Measurements from ENCODE around the gene MTA3. TPM values are rescaled to one million over a fixed set of nuclear protein-coding genes. Genes with fewer than 3 reads are reported as not detected.

The MTA3 gene
- total and polyA plus RNA-seq, 2 of the 8 experiments (the other 6 are each of a cell fraction or from before 2014, with no cell fraction given), result 125 to 184 TPM

- H3K14ac ChIP-seq (ENCODE audit: insufficient read length), result no peak overlapping the region
- no peak overlapping the region for H2BK20ac ChIP-seq (ENCODE audit: low read length)
- no peaks in the 10 kb centered on the region for H4K20me1 ChIP-seq (replicated peaks in 1 of 2; ENCODE audit: control insufficient read depth in 1 of 2, insufficient read depth in 2 of 2, low read length in 2 of 2)
- no peaks in the 10 kb centered on the region; the same call in 1 of the 2 replicates for H3K79me1 ChIP-seq (ENCODE audit: low read depth, low read length)
- H2BK5ac ChIP-seq (ENCODE audit: low read depth, low read length), result no peak overlapping the region
- H3K56ac ChIP-seq (replicated peaks; ENCODE audit: insufficient read length, low read depth, low read length), result no peak overlapping the region
- H3K4ac ChIP-seq (replicated peaks; ENCODE audit: insufficient read length, low read depth, low read length), result no peak overlapping the region
- H3K9me3 ChIP-seq (ENCODE audit: insufficient read depth in 2 of 2, low read depth in 1 of 2, low read length in 1 of 2), result no peaks in the 10 kb centered on the region
- H3K79me2 ChIP-seq (ENCODE audit: control insufficient read depth in 1 of 2, insufficient read depth in 2 of 2, low read length in 2 of 2), result no peaks in the 10 kb centered on the region
- H3K27ac ChIP-seq (ENCODE audit: low read depth, low read length), result no peak overlapping the region
- no peak overlapping the region for H2AK5ac ChIP-seq (ENCODE audit: low read depth, low read length)
- POLR2A ChIA-PET (ENCODE audit: partially characterized antibody), result interaction anchor here (0.6 to 1.3 kb wide), 3 partner anchors 38 to 137 kb away, joined by 3 read pairs; partner anchors contain the start of gene HAAO
- H3K4me3 ChIP-seq (ENCODE audit: extremely low read depth in 1 of 4, insufficient read depth in 2 of 4, low read depth in 3 of 4, low read length in 4 of 4), result no peak overlapping the region
- no peak for FAIRE-seq
- H3K23me2 ChIP-seq (ENCODE audit: low read depth, low read length), result no peaks in the 10 kb centered on the region
- H4K5ac ChIP-seq (ENCODE audit: insufficient read length, low read depth, low read length), result no peak overlapping the region
- TF ChIP-seq ATF3 (IDR thresholded peaks at IDR 0.05; ENCODE audit: insufficient read depth, low read depth, low read length) (no peak), ZNF274 (IDR thresholded peaks at IDR 0.05; ENCODE audit: borderline replicate concordance, extremely low read depth, low read length) (no peak), RAD21 (IDR thresholded peaks at IDR 0.05 in 1 of 2, conservative IDR thresholded peaks at IDR 0.05 in 1 of 2; ENCODE audit: low read depth in 2 of 2, low read length in 2 of 2) (no peak), TAF7 (optimal IDR thresholded peaks at IDR 0.05; ENCODE audit: borderline replicate concordance, low read depth, low read length) (no peak), JUN (IDR thresholded peaks at IDR 0.05; ENCODE audit: low read depth, low read length) (no peak), RFX5 (IDR thresholded peaks at IDR 0.05; ENCODE audit: borderline replicate concordance, low read depth, low read length) (no peak)
- no peak overlapping the region for H2AFZ ChIP-seq (ENCODE audit: low read length)
- WGBS, 2 experiments (ENCODE audit: extremely low coverage in 1 of 2, insufficient coverage in 1 of 2, insufficient read length in 1 of 2, insufficient replicate concordance in 2 of 2, low coverage in 1 of 2, low lambda C conversion rate in 2 of 2, missing lambda C conversion rate in 1 of 2), result 79% methylated on average over 8 of the region's 8 CpGs; no CpG with 5 or more reads in 1 of the 2 experiments
- H3K4me2 ChIP-seq (ENCODE audit: insufficient read depth in 1 of 2, low read depth in 2 of 2, low read length in 2 of 2), result no peak overlapping the region
- H3K27me3 ChIP-seq (replicated peaks in 1 of 4; ENCODE audit: control insufficient read depth in 3 of 4, extremely low read depth in 1 of 4, insufficient read depth in 3 of 4, low read length in 3 of 4), result no peaks in the 10 kb centered on the region
- no peak overlapping the region for H2BK12ac ChIP-seq (ENCODE audit: low read depth, low read length)
- no peak overlapping the region for H4K91ac ChIP-seq (replicated peaks; ENCODE audit: insufficient read length, low read length)
- H3K9ac ChIP-seq (replicated peaks in 1 of 4; ENCODE audit: extremely low read depth in 1 of 4, low read depth in 3 of 4, low read length in 3 of 4), result no peak overlapping the region
- no peak overlapping the region for H2BK120ac ChIP-seq (replicated peaks; ENCODE audit: low read depth, low read length)
- H3K18ac ChIP-seq (ENCODE audit: extremely low read depth, low read length), result no peak overlapping the region
- no peak overlapping the region for H3K23ac ChIP-seq (ENCODE audit: insufficient read length)
- H3K36me3 ChIP-seq (ENCODE audit: control insufficient read depth in 2 of 4, insufficient read depth in 4 of 4, low read length in 3 of 4), result peaks cover 0 to 3% (median 0%) of the 10 kb centered on the region in 4 experiments; a peak in 1 of 8 replicates
- H2BK15ac ChIP-seq (ENCODE audit: low read length), result no peak overlapping the region
- no peak overlapping the region for H4K8ac ChIP-seq (ENCODE audit: extremely low read depth, insufficient read depth, low read length)
- no peaks in the 10 kb centered on the region for H3K4me1 ChIP-seq (replicated peaks in 1 of 4; ENCODE audit: control insufficient read depth in 3 of 4, insufficient read depth in 4 of 4, low read length in 3 of 4)
- CTCF ChIA-PET (ENCODE audit: partially characterized antibody), result interaction anchor here (0.8 to 6.2 kb wide), 6 partner anchors 10 to 369 kb away, joined by 3 to 35 read pairs (median 4); no protein-coding TSS in a partner anchor
- no peak for DNase-seq (ENCODE audit: low read depth in 1 of 2, low spot score in 2 of 2)
Observed at GRCh38 chr2:42754776-42755140, 186.3 kb downstream of the MTA3 start.

Measured in H1 (cell line).